Measurements from ENCODE around the gene MPO. TPM values are rescaled to one million over a fixed set of nuclear protein-coding genes. Genes with fewer than 3 reads are reported as not detected.

Gene MPO
- total and polyA plus RNA-seq, 9 of the 15 experiments (the other 6 are each of a cell fraction or from before 2014, with no cell fraction given) = 0.04 to 0.47 (median 0.39) TPM; not detected in 6

GRCh38 chr17:58249270-58250133, 31.2 kb downstream of the MPO start (continued):
- no peak for TF ChIP-seq ZFPM2 (CRISPR knock-in tag; IDR thresholded peaks at IDR 0.05)
- no peak for TF ChIP-seq CHAMP1 (IDR thresholded peaks at IDR 0.05)
- no peak for TF ChIP-seq BCOR (IDR thresholded peaks at IDR 0.05)
- no peak for TF ChIP-seq BCLAF1 (IDR thresholded peaks at IDR 0.05; ENCODE audit: borderline replicate concordance in 1 of 2, control insufficient read depth in 1 of 2, low read depth in 2 of 2, low read length in 1 of 2)
- TF ChIP-seq ELF2 (CRISPR knock-in tag; IDR thresholded peaks at IDR 0.05) = no peak
- TF ChIP-seq ZFX (CRISPR knock-in tag; IDR thresholded peaks at IDR 0.05) = peak; percentile 72
- TF ChIP-seq NEUROD1 (IDR thresholded peaks at IDR 0.05; ENCODE audit: borderline replicate concordance, low read depth, low read length, partially characterized antibody) = peak; percentile 31
- no peak for TF ChIP-seq ZKSCAN1 (IDR thresholded peaks at IDR 0.05; ENCODE audit: low read depth, low read length)
- no peak for TF ChIP-seq HNRNPK (IDR thresholded peaks at IDR 0.05; ENCODE audit: low read depth, low read length, poor library complexity, severe bottlenecking)
- no peak for TF ChIP-seq KHSRP (IDR thresholded peaks at IDR 0.05)
- TF ChIP-seq PTTG1 (tag; IDR thresholded peaks at IDR 0.05; ENCODE audit: low read depth) = no peak
- peak; percentile 80; the same call in 1 of the 2 replicates for TF ChIP-seq ZNF431 (CRISPR knock-in tag; IDR thresholded peaks at IDR 0.05)
- TF ChIP-seq ZNF165 (CRISPR knock-in tag; IDR thresholded peaks at IDR 0.05; ENCODE audit: borderline replicate concordance) = no peak
- TF ChIP-seq, protein P1, sequence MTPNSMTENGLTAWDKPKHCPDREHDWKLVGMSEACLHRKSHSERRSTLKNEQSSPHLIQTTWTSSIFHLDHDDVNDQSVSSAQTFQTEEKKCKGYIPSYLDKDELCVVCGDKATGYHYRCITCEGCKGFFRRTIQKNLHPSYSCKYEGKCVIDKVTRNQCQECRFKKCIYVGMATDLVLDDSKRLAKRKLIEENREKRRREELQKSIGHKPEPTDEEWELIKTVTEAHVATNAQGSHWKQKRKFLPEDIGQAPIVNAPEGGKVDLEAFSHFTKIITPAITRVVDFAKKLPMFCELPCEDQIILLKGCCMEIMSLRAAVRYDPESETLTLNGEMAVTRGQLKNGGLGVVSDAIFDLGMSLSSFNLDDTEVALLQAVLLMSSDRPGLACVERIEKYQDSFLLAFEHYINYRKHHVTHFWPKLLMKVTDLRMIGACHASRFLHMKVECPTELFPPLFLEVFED (CRISPR knock-in tag; conservative IDR thresholded peaks at IDR 0.05) = no peak
- no peak for TF ChIP-seq TEAD2 (tag; IDR thresholded peaks at IDR 0.05)
- no peak for TF ChIP-seq POLR3G (IDR thresholded peaks at IDR 0.05; ENCODE audit: extremely low read depth, insufficient read length, insufficient replicate concordance)
- TF ChIP-seq RBFOX2 (IDR thresholded peaks at IDR 0.05; ENCODE audit: low read depth, low read length) = peak; percentile 67
- TF ChIP-seq PRPF4 (IDR thresholded peaks at IDR 0.05; ENCODE audit: insufficient read depth, low read depth, low read length, poor library complexity, severe bottlenecking) = no peak
- no peak for TF ChIP-seq ZNF444 (CRISPR knock-in tag; IDR thresholded peaks at IDR 0.05)
